HepG2 (cell line): ENCODE measurements around the gene RNF4. TPM values are rescaled to one million over a fixed set of nuclear protein-coding genes. Genes with fewer than 3 reads are reported as not detected.

Experiments
- CEBPZ ChIP-seq: IDR thresholded peaks from 2 replicates; pipeline ENCODE4 v1.6.1; 2012; ENCODE audit warnings: low read length, improper control_type of control experiment
- KMT2B ChIP-seq: IDR thresholded peaks from 2 replicates; pipeline ENCODE4 v1.6.1; 2016; ENCODE audit warnings: missing genetic modification reagents, missing compliant biosample characterization
- MTF1 ChIP-seq: sonication (generic); formaldehyde crosslinking; IDR thresholded peaks from 2 replicates; pipeline ENCODE4 v1.5.0; 2020; ENCODE audit warnings: missing genetic modification reagents
- SAFB2 ChIP-seq: sonication (generic); formaldehyde crosslinking; IDR thresholded peaks from 2 replicates; pipeline ENCODE4 v1.5.1; 2020; ENCODE audit warnings: missing genetic modification reagents, low read depth, mild to moderate bottlenecking, borderline replicate concordance
- ZBTB40 ChIP-seq, 2 experiments: fragments of 450-650 bp in 1 of 2; sonication (generic) in 1 of 2; formaldehyde crosslinking in 1 of 2; IDR thresholded peaks; 2 replicates each; pipeline versions ENCODE4 v1.6.1 to v1.8.0; 2016 to 2022; ENCODE audit warnings: antibody characterized with exemption in 1 of 2, mild to moderate bottlenecking in 1 of 2, missing genetic modification reagents in 1 of 2
- ZNF329 ChIP-seq: sonication (generic); formaldehyde crosslinking; IDR thresholded peaks from 2 replicates; pipeline ENCODE4 v1.9.0; 2021; ENCODE audit warnings: low read depth, mild to moderate bottlenecking, missing genetic modification reagents
- ZNF704 ChIP-seq: sonication (generic); formaldehyde crosslinking; IDR thresholded peaks from 2 replicates; pipeline ENCODE4 v1.8.1; 2023; ENCODE audit warnings: mild to moderate bottlenecking, inconsistent platforms, moderate library complexity, missing genetic modification reagents, borderline replicate concordance
- ZNF761 ChIP-seq: sonication (generic); formaldehyde crosslinking; conservative IDR thresholded peaks from 2 replicates; pipeline ENCODE4 v1.4.0; 2020; ENCODE audit warnings: mild to moderate bottlenecking, missing genetic modification reagents
- ZNF883 ChIP-seq: sonication (generic); formaldehyde crosslinking; IDR thresholded peaks from 2 replicates; pipeline ENCODE4 v1.5.1; 2020; ENCODE audit warnings: mild to moderate bottlenecking, missing genetic modification reagents; ENCODE audit errors: not compliant biosample characterization
- ZSCAN21 ChIP-seq: sonication (generic); formaldehyde crosslinking; IDR thresholded peaks from 2 replicates; pipeline ENCODE4 v1.8.0; 2022; ENCODE audit warnings: mild to moderate bottlenecking, missing genetic modification reagents, moderate library complexity, borderline replicate concordance
- polyA plus RNA-seq, 8 experiments: library from polyadenylated mRNA; depleted of rRNA in 3 of 8; stranded (reverse) in 7 of 8; unstranded in 1 of 8; fragments of >200 nt; fragmentation: Illumina TruSeq in 4 of 8; extraction: Trizol in 4 of 8; gene quantifications; 2 replicates each; pipeline versions ENCODE4 v1.2.1 to v1.2.3, GENCODE V29; 2011 to 2016; ENCODE audit warnings: low read depth in 4 of 8, missing spikeins in 1 of 8, mixed read lengths in 1 of 8; ENCODE audit not compliant: insufficient read depth in 1 of 8
- total RNA-seq, 5 experiments: library from RNA; depleted of rRNA; stranded (reverse); fragments of >200 nt; fragmentation: Illumina TruSeq; extraction: Trizol; gene quantifications; 2 replicates each; pipeline ENCODE4 v1.2.3, GENCODE V29; 2016; ENCODE audit warnings: low read depth in 1 of 5

RNF4 gene
- total and polyA plus RNA-seq, 2 of the 13 experiments (the other 11 are each of a cell fraction or from before 2014, with no cell fraction given): 38.1 to 45.1 TPM

- no peak for TF ChIP-seq CEBPZ
- no peak for TF ChIP-seq ZNF883 (CRISPR knock-in tag)
- TF ChIP-seq ZBTB40 (IDR thresholded peaks at IDR 0.05): no peak
- TF ChIP-seq ZBTB40 (CRISPR knock-in tag; IDR thresholded peaks at IDR 0.05): no peak
- no peak for TF ChIP-seq ZNF704 (CRISPR knock-in tag)
- 0 out of 2 replicates have a peak, but pooled peaks have one; percentile 46 for TF ChIP-seq ZNF761
- TF ChIP-seq SAFB2 (CRISPR knock-in tag): no peak; the same call in 1 of the 2 replicates
- peak; percentile 88; the same call in 1 of the 2 replicates for TF ChIP-seq ZSCAN21
- TF ChIP-seq ZNF329 (CRISPR knock-in tag): no peak
- TF ChIP-seq MTF1 (CRISPR knock-in tag): no peak
- TF ChIP-seq KMT2B (CRISPR knock-in tag): no peak
Observed at GRCh38 chr4:2535376-2536192, 66.7 kb downstream of the RNF4 start (continued).
